ENCODE measurements around the gene KIF6. TPM values are rescaled to one million over a fixed set of nuclear protein-coding genes. Genes with fewer than 3 reads are reported as not detected.

KIF6 gene
- total RNA-seq, 1 donor from 2014 or later = 2.0 TPM

DNA sequence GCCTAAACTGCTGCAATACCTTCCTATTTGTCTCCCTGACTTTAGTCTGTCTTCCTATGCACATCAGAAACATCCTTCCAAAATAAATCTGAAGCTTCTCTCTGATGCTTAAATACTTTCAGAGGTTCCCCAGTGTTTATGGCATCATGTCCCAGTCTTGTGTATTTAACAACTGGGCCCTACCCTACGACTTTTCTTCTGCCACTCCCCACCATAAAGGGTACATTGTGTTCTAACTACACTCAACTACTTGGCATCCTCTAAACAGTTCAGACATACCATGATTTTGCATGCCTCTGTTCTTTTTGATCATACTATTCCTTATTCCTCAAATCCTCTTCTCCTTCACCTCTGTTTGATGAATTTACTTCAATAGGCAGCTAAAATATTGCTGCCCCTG lies 259.7 kb downstream of the KIF6 start:
- no peak overlapping the region for H3K4me2 ChIP-seq (ENCODE audit: low read length)
- TF ChIP-seq EZH2 (IDR thresholded peaks at IDR 0.05; ENCODE audit: insufficient read depth, low read length) (no peak), CTCF (IDR thresholded peaks at IDR 0.05; ENCODE audit: insufficient read depth, low read depth, low read length) (no peak)
- no peak overlapping the region for H3K9ac ChIP-seq (ENCODE audit: low read length)
- no peaks in the 10 kb centered on the region for H3K4me1 Mint-ChIP-seq (ENCODE audit: low read depth, unreplicated experiment)
- no peak overlapping the region for H3K4me3 Mint-ChIP-seq (ENCODE audit: unreplicated experiment)
- no peak overlapping the region for H3K4me3 ChIP-seq (ENCODE audit: insufficient read depth, low read depth, low read length)
- no peaks in the 10 kb centered on the region for H3K79me2 ChIP-seq (ENCODE audit: insufficient read depth, low read length)
- no peaks in the 10 kb centered on the region for H3K36me3 Mint-ChIP-seq (ENCODE audit: low read depth, unreplicated experiment)
- H3K4me1 ChIP-seq (ENCODE audit: insufficient read depth, low read length) = no peaks in the 10 kb centered on the region
- no peaks in the 10 kb centered on the region for H3K36me3 ChIP-seq (ENCODE audit: insufficient read depth, low read length)
- no peaks in the 10 kb centered on the region for H3K27me3 ChIP-seq (ENCODE audit: insufficient read depth, low read length)
- peaks cover 6% of the 10 kb centered on the region for H3K9me3 Mint-ChIP-seq (ENCODE audit: unreplicated experiment)
- no peak overlapping the region for H2AFZ ChIP-seq (ENCODE audit: low read depth, low read length)
- H4K20me1 ChIP-seq (ENCODE audit: insufficient read depth, low read length) = no peaks in the 10 kb centered on the region
- no peak overlapping the region for H3K27ac ChIP-seq (ENCODE audit: low read depth, low read length)
- no peaks in the 10 kb centered on the region for H3K9me3 ChIP-seq (ENCODE audit: insufficient read depth, low read depth, low read length)
- no peak for FAIRE-seq
- H3K27me3 Mint-ChIP-seq (ENCODE audit: low read depth, unreplicated experiment) = peaks cover 2% of the 10 kb centered on the region
- H3K27ac Mint-ChIP-seq (ENCODE audit: unreplicated experiment) = no peak overlapping the region
- no peak for DNase-seq (ENCODE audit: low read depth)

- no peaks in the 10 kb centered on the region for H3K36me3 Mint-ChIP-seq (ENCODE audit: low read depth, unreplicated experiment)
Observed at GRCh38 chr6:39464067-39464466, 261.1 kb downstream of the KIF6 start.

More at GRCh38 chr6:39464067-39464466, 261.1 kb downstream of the KIF6 start:
- Histone ChIP-seq H3K9ac (ENCODE audit: low read length) (no peak overlapping the region), H3K4me1 (ENCODE audit: insufficient read depth, low read length) (no peaks in the 10 kb centered on the region), H3K27ac (ENCODE audit: low read depth, low read length) (no peak overlapping the region), H3K36me3 (ENCODE audit: insufficient read depth, low read length) (no peaks in the 10 kb centered on the region), H4K20me1 (ENCODE audit: insufficient read depth, low read length) (no peaks in the 10 kb centered on the region), H2AFZ (ENCODE audit: low read depth, low read length) (no peak overlapping the region), H3K9me3 (ENCODE audit: insufficient read depth, low read depth, low read length) (no peaks in the 10 kb centered on the region), H3K27me3 (ENCODE audit: insufficient read depth, low read length) (no peaks in the 10 kb centered on the region), H3K4me2 (ENCODE audit: low read length) (no peak overlapping the region), H3K79me2 (ENCODE audit: insufficient read depth, low read length) (no peaks in the 10 kb centered on the region), H3K4me3 (ENCODE audit: insufficient read depth, low read depth, low read length) (no peak overlapping the region)
- no peak overlapping the region for H3K27ac Mint-ChIP-seq (ENCODE audit: unreplicated experiment)
- no peak overlapping the region for H3K4me3 Mint-ChIP-seq (ENCODE audit: unreplicated experiment)
- no peaks in the 10 kb centered on the region for H3K4me1 Mint-ChIP-seq (ENCODE audit: low read depth, unreplicated experiment)
- H3K9me3 Mint-ChIP-seq (ENCODE audit: unreplicated experiment) = peaks cover 7% of the 10 kb centered on the region
- no peak for DNase-seq (ENCODE audit: low read depth)
- no peak for TF ChIP-seq EZH2 (IDR thresholded peaks at IDR 0.05; ENCODE audit: insufficient read depth, low read length)
- TF ChIP-seq CTCF (IDR thresholded peaks at IDR 0.05; ENCODE audit: insufficient read depth, low read depth, low read length) = no peak
- H3K27me3 Mint-ChIP-seq (ENCODE audit: low read depth, unreplicated experiment) = peaks cover 2% of the 10 kb centered on the region
- FAIRE-seq = no peak
